Cardiac muscle cell (in vitro differentiated cells and primary cell): Measurements from ENCODE around the gene FAAH. TPM values are rescaled to one million over a fixed set of nuclear protein-coding genes. Genes with fewer than 3 reads are reported as not detected.

ENCODE experiments used
- DNase-seq, 2 donors: peaks; one replicate each; pipeline versions ENCODE4 v3.0.0 to v3.0.0-alpha.2; 2010 to 2017; ENCODE audit warnings: low read depth in 1 of 2, low spot score in 1 of 2
- H3K27ac ChIP-seq: fragments of 200-600 bp; sonication (generic); 2 replicates; pipeline ENCODE4 v1.5.1; 2016
- H3K27me3 ChIP-seq: fragments of 200-600 bp; sonication (generic); 2 replicates; pipeline ENCODE4 v1.6.0; 2016; ENCODE audit warnings: control low read depth
- H3K36me3 ChIP-seq: fragments of 200-600 bp; sonication (generic); 2 replicates; pipeline ENCODE4 v1.5.1; 2016; ENCODE audit warnings: control low read depth
- H3K4me1 ChIP-seq: fragments of 200-600 bp; sonication (generic); 2 replicates; pipeline ENCODE4 v1.8.1; 2017; ENCODE audit warnings: low read depth, mild to moderate bottlenecking, mixed run types
- H3K4me3 ChIP-seq: fragments of 200-600 bp; sonication (generic); 2 replicates; pipeline ENCODE4 v1.5.1; 2016; ENCODE audit warnings: mild to moderate bottlenecking
- H3K9me3 ChIP-seq: fragments of 200-600 bp; sonication (generic); 2 replicates; pipeline ENCODE4 v1.5.1; 2017; ENCODE audit warnings: low read depth, mild to moderate bottlenecking, control low read depth
- polyA plus RNA-seq: library from polyadenylated mRNA; unstranded; fragments of >200 nt; fragmentation: Nextera tagmentation; extraction: Ambion mirVana; gene quantifications from 2 replicates; pipeline ENCODE4 v1.2.1, GENCODE V29; 2016
- total RNA-seq: library from RNA; depleted of rRNA; stranded (reverse); fragments of >200 nt; gene quantifications from 2 replicates; pipeline ENCODE4 v1.2.3, GENCODE V29; 2016
- TF ChIP-seq, protein P1 (sequence below): IDR thresholded peaks from 2 replicates; pipeline ENCODE4 v1.5.1; 2012; ENCODE audit warnings: low read depth, mild to moderate bottlenecking, low read length

Gene FAAH
- total and polyA plus RNA-seq, 2 experiments from 2014 or later, result 20.2 to 21.0 TPM

DNA sequence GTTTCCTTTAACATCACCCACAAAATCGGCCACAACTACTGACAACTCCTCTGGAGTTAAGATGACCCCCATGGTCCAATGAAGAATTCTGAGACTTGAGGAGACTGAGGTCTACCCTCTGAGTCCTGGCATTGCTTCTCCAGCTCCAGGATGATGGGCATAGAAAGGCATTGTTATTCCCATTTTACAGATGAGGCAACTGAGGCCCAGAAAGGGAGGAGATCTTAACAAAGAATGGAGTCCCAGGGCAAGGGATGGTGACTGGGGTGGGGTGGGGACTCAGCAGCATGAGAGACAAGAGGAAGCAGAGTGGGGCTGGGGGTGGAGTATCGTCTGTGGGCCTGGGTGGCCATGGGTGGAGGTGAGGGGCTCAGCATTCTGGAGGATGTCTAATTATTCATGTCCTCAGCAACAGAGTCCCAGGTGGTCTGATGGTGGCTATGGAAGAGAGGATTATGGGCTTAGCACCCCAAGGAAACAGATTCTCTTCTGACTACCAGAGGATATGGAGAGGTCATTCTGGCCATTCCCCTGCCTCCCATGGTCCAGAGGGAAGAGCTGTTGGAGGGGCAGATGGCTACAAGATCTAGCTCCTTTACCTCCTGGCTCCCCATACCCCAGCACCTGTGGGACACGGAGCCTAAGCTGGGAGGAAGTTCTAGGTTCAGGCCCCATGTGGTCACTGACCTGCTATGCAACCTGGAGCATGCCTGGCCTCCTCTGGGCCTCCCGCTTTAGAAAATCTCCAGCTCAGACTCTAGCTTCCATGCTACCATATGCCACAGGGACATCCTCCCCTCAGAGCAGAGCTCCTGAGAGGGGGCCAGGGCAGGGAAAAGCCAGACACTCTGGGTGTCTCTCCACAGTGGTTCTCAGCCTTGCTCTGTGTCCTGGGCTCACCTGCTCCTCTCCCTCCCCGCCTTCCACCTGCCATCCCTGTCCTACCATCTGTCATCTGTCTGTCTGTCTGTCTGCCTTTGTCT lies 58.1 kb downstream of the FAAH start:
- peaks cover 95% of the 10 kb centered on the region for H3K27me3 ChIP-seq
- DNase-seq, result no peak
- H3K4me3 ChIP-seq, result no peak overlapping the region
- no peaks in the 10 kb centered on the region for H3K4me1 ChIP-seq
- no peaks in the 10 kb centered on the region for H3K36me3 ChIP-seq
- H3K9me3 ChIP-seq, result no peaks in the 10 kb centered on the region
- H3K27ac ChIP-seq, result no peak overlapping the region
- TF ChIP-seq, protein P1, sequence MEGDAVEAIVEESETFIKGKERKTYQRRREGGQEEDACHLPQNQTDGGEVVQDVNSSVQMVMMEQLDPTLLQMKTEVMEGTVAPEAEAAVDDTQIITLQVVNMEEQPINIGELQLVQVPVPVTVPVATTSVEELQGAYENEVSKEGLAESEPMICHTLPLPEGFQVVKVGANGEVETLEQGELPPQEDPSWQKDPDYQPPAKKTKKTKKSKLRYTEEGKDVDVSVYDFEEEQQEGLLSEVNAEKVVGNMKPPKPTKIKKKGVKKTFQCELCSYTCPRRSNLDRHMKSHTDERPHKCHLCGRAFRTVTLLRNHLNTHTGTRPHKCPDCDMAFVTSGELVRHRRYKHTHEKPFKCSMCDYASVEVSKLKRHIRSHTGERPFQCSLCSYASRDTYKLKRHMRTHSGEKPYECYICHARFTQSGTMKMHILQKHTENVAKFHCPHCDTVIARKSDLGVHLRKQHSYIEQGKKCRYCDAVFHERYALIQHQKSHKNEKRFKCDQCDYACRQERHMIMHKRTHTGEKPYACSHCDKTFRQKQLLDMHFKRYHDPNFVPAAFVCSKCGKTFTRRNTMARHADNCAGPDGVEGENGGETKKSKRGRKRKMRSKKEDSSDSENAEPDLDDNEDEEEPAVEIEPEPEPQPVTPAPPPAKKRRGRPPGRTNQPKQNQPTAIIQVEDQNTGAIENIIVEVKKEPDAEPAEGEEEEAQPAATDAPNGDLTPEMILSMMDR, result no peak

DNA sequence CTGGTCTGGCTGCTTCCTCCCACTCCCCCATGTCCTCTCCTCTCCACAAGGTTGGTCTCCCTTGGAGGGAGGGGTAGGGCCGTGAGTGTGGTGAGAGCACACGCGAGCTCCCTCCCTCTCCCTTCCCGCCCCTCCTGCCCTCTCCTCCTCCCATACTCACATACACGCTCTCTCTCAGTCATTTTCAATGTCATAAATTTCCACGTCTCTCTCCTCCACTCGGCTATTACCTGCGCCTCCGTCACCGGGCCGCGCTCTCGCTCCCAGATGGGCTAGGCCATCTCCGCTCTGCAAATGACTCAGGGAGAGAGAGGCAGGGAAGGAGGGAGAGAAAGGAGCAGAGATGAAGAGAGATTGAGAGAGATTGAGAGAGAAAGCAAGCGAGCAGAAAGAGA lies 58.8 kb downstream of the FAAH start:
- Histone ChIP-seq H3K9me3 (no peaks in the 10 kb centered on the region), H3K27ac (no peak overlapping the region), H3K36me3 (no peaks in the 10 kb centered on the region), H3K4me1 (no peaks in the 10 kb centered on the region), H3K4me3 (no peak overlapping the region), H3K27me3 (peaks cover 95% of the 10 kb centered on the region)
- DNase-seq, result no peak
- TF ChIP-seq, protein P1, result no peak

DNA sequence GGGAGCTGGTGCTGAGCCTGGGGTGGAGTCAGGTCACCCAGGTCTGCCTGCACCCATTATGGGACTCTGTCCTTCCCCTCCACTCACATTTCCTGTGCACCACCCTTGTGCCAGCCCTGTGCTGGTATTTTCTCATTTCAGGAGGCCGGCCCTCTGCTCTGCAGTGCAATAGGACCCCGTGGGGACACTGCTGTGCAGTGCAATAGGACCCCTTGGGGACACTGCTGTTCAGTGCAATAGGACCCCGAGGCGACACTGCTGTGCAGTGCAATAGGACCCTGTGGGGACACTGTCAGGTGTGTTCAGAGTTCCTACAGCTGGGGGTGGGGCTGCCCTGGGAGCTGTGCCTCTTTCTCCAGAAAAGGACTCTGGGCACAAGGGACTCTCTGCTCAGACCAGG lies 59.3 kb downstream of the FAAH start:
- H3K4me1 ChIP-seq, result no peaks in the 10 kb centered on the region
- peaks cover 95% of the 10 kb centered on the region for H3K27me3 ChIP-seq
- no peak overlapping the region for H3K4me3 ChIP-seq
- no peaks in the 10 kb centered on the region for H3K36me3 ChIP-seq
- H3K27ac ChIP-seq, result no peak overlapping the region
- no peak for DNase-seq
- H3K9me3 ChIP-seq, result no peaks in the 10 kb centered on the region
- TF ChIP-seq, protein P1, result no peak

DNA sequence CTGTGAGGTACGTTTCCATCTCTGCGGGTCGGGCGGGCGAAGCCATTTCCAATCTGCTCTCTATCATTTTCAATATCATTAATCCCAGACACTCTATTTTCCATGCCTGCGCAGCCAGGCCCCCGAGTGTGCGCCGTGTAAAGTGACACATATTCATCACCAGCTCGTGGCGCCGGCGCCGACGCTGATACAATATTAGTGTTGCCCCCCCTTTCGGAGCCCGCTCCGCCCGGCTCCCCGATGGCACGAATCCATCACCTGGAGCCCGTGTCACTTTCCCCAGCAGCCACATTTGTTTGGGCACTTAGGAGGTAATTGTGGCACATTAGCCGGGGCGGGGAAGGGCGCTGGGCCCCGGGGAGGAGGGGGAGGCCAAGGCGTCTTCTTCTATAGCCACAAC lies 61.8 kb downstream of the FAAH start:
- Histone ChIP-seq H3K36me3 (no peaks in the 10 kb centered on the region), H3K27ac (no peak overlapping the region), H3K27me3 (peaks cover 90% of the 10 kb centered on the region), H3K9me3 (no peaks in the 10 kb centered on the region), H3K4me1 (no peaks in the 10 kb centered on the region), H3K4me3 (no peak overlapping the region)
- no peak for DNase-seq
- TF ChIP-seq, protein P1, result no peak

DNA sequence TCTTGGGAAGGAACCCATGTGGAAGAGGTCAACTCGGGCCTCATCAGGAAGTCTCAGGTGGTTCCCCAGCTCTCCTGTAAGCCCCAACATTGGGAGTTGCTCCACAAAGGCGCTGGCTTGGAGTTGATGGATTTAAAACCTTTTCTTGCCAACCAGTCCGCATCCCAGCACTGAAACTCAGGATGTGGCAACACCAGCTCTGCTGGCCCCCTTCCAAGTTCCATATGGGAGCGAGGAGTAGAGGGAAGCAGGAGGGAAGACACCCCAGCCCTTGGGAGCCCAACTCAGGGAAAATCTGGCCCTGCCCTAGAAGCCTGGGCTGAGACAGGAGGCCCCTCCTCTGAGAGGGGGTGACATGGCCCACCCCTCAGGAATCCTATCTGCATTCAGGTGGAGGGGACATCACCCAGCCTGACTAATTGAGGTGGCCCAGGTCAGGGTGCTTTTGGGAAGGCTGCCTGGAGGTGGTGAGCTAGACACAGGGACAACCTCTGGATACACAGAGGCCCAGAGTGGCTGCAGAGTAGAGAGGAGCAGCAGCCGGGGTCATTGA lies 62.4 kb downstream of the FAAH start:
- H3K9me3 ChIP-seq, result no peaks in the 10 kb centered on the region
- no peak overlapping the region for H3K27ac ChIP-seq
- TF ChIP-seq, protein P1, result no peak
- peaks cover 89% of the 10 kb centered on the region for H3K27me3 ChIP-seq
- no peaks in the 10 kb centered on the region for H3K4me1 ChIP-seq
- no peaks in the 10 kb centered on the region for H3K36me3 ChIP-seq
- no peak overlapping the region for H3K4me3 ChIP-seq
- peak in 1 of 2 donors; percentile 56 for DNase-seq
